Vagina (tissue), 2 donors: ENCODE measurements around the gene FAM120B. TPM values are rescaled to one million over a fixed set of nuclear protein-coding genes. Genes with fewer than 3 reads are reported as not detected.

Source experiments
- DNase-seq, 2 donors: peaks; one replicate each; pipeline ENCODE4 v3.0.0-alpha.2; 2017; ENCODE audit errors: extremely low spot score in 2 of 2
- H3K27ac ChIP-seq: fragments of 200-600 bp; sonication (generic); one replicate; pipeline ENCODE4 v1.5.1; 2019
- H3K27me3 ChIP-seq: fragments of 200-600 bp; sonication (generic); one replicate; pipeline ENCODE4 v1.5.1; 2019
- H3K36me3 ChIP-seq, 2 donors: fragments of 200-600 bp; sonication (generic); one replicate each; pipeline ENCODE4 v1.5.1; 2017 to 2019
- H3K4me1 ChIP-seq: fragments of 200-600 bp; sonication (generic); one replicate; pipeline ENCODE4 v1.5.1; 2019
- H3K4me3 ChIP-seq, 2 donors: fragments of 200-600 bp; sonication (generic); 1 replicate in 1 of 2; 2 replicates in 1 of 2; pipeline ENCODE4 v1.5.1; 2016 to 2019
- H3K9me3 ChIP-seq: fragments of 200-600 bp; sonication (generic); one replicate; pipeline ENCODE4 v1.5.1; 2019
- POLR2A ChIP-seq, 2 donors: fragments of 450-650 bp; IDR thresholded peaks; one replicate each; pipeline ENCODE4 v1.6.1; 2017; ENCODE audit warnings: antibody characterized with exemption in 2 of 2, mild to moderate bottlenecking in 2 of 2, moderate library complexity in 2 of 2
- POLR2AphosphoS5 ChIP-seq, 2 donors: sonication (generic); formaldehyde crosslinking; IDR thresholded peaks; one replicate each; pipeline ENCODE4 v1.9.0; 2017; ENCODE audit warnings: antibody characterized with exemption in 2 of 2, mild to moderate bottlenecking in 2 of 2, low read depth in 1 of 2; ENCODE audit not compliant: insufficient read depth in 1 of 2
- intact Hi-C: fragments of 100-400 bp; cut with DNase I; formaldehyde crosslinking; loops from one replicate; pipeline ENCODE4 v1.15.1; 2023
- total RNA-seq: library from RNA; depleted of rRNA; stranded (reverse); fragments of >200 nt; gene quantifications from one replicate; pipeline ENCODE4 v1.2.3, GENCODE V29; 2016
- TF ChIP-seq, protein P1 (sequence below), 3 experiments: fragments of 450-650 bp in 2 of 3; fragments of 200-600 bp in 1 of 3; sonication (generic) in 1 of 3; IDR thresholded peaks; one replicate each; pipeline ENCODE4 v1.5.1; 2017 to 2019; ENCODE audit warnings: antibody characterized with exemption in 3 of 3, mild to moderate bottlenecking in 2 of 3, moderate library complexity in 2 of 3

The FAM120B gene
- total RNA-seq, 1 donor from 2014 or later: 34.6 TPM

DNA sequence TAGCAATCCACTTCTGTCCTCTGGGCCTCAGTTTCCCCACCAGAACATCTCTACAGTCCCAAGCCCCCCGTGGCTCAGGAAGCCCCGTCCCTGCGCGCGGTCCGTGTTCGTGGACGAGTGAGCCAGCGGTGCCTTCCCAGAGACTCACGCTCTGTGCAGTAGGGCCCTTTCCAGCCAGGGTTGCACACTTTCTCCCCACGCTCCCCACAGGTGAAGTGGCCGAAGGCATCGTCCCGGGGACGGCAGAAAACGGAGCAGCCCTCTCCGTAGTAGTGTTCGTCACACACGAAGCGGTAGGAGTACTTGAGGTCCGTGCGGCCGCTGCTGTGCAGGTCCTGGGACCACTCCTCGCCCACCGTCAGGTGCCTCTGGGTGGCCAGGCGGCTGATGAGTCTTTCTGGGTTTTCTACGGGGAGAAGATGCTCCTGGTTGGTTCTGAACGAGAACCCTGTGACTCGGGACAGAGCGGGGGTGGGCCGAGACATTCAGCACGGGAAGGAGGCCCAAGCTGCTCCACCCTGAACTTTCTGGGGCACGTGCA lies 18.4 kb upstream of the FAM120B start:
- Histone ChIP-seq H3K36me3 (peaks cover 0 to 19% of the 10 kb centered on the region in 2 donors), H3K27ac (peak overlapping the region; percentile 81), H3K9me3 (no peaks in the 10 kb centered on the region), H3K4me3 (peak overlapping the region; percentile 12 to 74), H3K27me3 (no peaks in the 10 kb centered on the region), H3K4me1 (peaks cover 60% of the 10 kb centered on the region)
- DNase-seq: no peak
- TF ChIP-seq, protein P1, sequence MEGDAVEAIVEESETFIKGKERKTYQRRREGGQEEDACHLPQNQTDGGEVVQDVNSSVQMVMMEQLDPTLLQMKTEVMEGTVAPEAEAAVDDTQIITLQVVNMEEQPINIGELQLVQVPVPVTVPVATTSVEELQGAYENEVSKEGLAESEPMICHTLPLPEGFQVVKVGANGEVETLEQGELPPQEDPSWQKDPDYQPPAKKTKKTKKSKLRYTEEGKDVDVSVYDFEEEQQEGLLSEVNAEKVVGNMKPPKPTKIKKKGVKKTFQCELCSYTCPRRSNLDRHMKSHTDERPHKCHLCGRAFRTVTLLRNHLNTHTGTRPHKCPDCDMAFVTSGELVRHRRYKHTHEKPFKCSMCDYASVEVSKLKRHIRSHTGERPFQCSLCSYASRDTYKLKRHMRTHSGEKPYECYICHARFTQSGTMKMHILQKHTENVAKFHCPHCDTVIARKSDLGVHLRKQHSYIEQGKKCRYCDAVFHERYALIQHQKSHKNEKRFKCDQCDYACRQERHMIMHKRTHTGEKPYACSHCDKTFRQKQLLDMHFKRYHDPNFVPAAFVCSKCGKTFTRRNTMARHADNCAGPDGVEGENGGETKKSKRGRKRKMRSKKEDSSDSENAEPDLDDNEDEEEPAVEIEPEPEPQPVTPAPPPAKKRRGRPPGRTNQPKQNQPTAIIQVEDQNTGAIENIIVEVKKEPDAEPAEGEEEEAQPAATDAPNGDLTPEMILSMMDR (IDR thresholded peaks at IDR 0.05): no peak
- TF ChIP-seq POLR2AphosphoS5 (IDR thresholded peaks at IDR 0.05; ENCODE audit: insufficient read depth in 1 of 2, low read depth in 1 of 2) (no peak), POLR2A (IDR thresholded peaks at IDR 0.05) (no peak)
- intact Hi-C loops: no loop called here

DNA sequence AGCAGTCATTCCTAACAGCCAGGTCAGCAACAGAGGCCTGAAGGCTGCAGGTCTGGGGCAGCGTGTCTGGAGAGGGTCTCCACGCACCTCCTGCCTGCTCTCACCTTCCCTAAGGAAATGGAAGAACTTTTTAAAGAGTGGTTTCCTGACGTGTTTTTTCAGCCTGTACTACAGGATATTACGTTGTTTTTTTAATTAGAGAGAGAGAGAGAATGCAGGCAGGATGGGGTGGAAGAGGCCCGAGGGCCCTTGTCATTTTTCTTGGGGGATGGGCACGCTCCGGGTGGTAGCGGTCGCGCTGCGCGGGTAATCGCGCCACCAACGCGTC lies 17.7 kb upstream of the FAM120B start:
- H3K4me3 ChIP-seq: peak overlapping the region; percentile 64 to 74
- H3K27ac ChIP-seq: peak overlapping the region; percentile 81
- H3K9me3 ChIP-seq: no peaks in the 10 kb centered on the region
- intact Hi-C loops: no loop called here
- no peaks in the 10 kb centered on the region for H3K27me3 ChIP-seq
- peaks cover 61% of the 10 kb centered on the region for H3K4me1 ChIP-seq
- peaks cover 0 to 13% of the 10 kb centered on the region in 2 donors for H3K36me3 ChIP-seq
- TF ChIP-seq POLR2AphosphoS5 (IDR thresholded peaks at IDR 0.05; ENCODE audit: insufficient read depth in 1 of 2, low read depth in 1 of 2): no peak
- TF ChIP-seq, protein P1 (IDR thresholded peaks at IDR 0.05): no peak
- no peak for TF ChIP-seq POLR2A (IDR thresholded peaks at IDR 0.05)
- no peak for DNase-seq

DNA sequence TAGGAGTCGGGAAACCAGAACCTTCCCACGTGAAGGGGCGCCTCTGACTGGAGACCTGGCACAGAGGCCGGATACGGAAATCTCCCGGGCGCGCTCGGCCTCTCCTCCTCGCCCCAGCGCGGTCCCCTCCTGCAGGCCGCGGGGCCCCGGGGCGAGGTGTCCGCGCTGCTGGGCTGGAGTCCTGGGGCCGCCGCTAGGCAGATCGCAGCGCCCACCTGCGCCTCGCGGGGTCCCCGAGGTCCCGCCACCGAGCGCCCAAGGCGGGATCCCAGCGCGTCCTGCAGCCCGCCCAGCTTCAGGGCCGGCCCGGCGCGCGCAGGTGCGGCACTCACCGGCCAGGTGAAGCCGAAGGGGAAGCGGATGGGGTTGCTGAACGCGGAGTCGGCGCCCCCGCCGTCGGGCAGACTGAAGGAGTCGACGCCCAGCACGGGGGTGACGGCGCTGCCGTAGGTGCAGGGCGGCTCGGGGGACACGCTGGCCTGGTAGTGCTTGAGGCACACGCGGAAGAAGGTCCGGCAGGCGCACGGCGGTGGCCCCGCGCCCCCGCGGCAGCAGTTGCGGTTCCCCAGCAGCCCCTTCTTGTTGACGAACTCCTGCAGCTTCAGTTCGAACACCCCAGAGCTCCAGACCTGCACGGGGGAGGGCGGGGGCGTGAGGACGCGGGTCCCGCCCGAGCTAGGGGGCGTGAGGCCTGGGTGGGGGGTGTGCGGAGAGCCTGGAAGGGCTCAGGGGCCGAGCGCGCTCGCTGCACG lies 17.2 kb upstream of the FAM120B start:
- Histone ChIP-seq H3K27ac (peak overlapping the region; percentile 81), H3K36me3 (peaks cover 0 to 10% of the 10 kb centered on the region in 2 donors), H3K4me1 (peaks cover 61% of the 10 kb centered on the region), H3K9me3 (no peaks in the 10 kb centered on the region), H3K27me3 (no peaks in the 10 kb centered on the region), H3K4me3 (peak overlapping the region; percentile 64 to 74)
- intact Hi-C loops: no loop called here
- DNase-seq: peak in 1 of 2 donors; percentile 79
- TF ChIP-seq POLR2AphosphoS5 (IDR thresholded peaks at IDR 0.05; ENCODE audit: insufficient read depth in 1 of 2, low read depth in 1 of 2) (no peak), POLR2A (IDR thresholded peaks at IDR 0.05) (no peak)
- TF ChIP-seq, protein P1 (IDR thresholded peaks at IDR 0.05): no peak

DNA sequence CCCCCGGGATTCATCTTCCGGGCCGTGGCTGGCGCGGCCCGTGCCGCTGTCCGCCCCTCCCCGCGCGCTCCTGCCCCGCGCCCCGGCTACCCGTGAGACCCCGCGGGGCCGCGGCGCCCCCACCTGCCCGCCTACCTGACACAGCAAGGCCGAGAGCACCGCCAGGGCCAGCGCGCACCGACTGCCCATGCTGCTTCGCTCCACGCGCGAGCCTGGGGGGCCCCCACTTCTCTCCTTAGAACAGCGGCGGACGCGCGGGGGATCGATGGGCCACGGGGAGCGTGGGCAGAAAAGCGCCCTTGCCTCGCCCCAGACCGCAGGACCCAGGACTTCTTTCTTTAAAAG lies 16.6 kb upstream of the FAM120B start:
- H3K27ac ChIP-seq: peak overlapping the region; percentile 81
- H3K36me3 ChIP-seq: peaks cover 0 to 4% of the 10 kb centered on the region in 2 donors
- H3K27me3 ChIP-seq: no peaks in the 10 kb centered on the region
- DNase-seq: peak in 1 of 2 donors; percentile 65
- TF ChIP-seq, protein P1 (IDR thresholded peaks at IDR 0.05): no peak
- TF ChIP-seq POLR2A (IDR thresholded peaks at IDR 0.05) (no peak), POLR2AphosphoS5 (IDR thresholded peaks at IDR 0.05; ENCODE audit: insufficient read depth in 1 of 2, low read depth in 1 of 2) (no peak)
- H3K4me1 ChIP-seq: peaks cover 63% of the 10 kb centered on the region
- no peaks in the 10 kb centered on the region for H3K9me3 ChIP-seq
- intact Hi-C loops: loop anchor here (10.0 kb wide), 1 partner anchor 455 kb away; no protein-coding TSS in a partner anchor
- H3K4me3 ChIP-seq: peak overlapping the region; percentile 64 to 74
